HG02981 (cell line): ENCODE measurements around the gene NAA40.

Experiments used
- ATAC-seq: cut with Tn5 transposase; IDR thresholded peaks from one replicate; pipeline ENCODE4 v1.9.1; 2021; ENCODE audit warnings: mild to moderate bottlenecking, moderate library complexity; ENCODE audit not compliant: unreplicated experiment

The NAA40 gene

GRCh38 chr11:64006398-64006797, 67.6 kb downstream of the NAA40 start:
- ATAC-seq, result no peak
